Endothelial cell of umbilical vein (primary cell): ENCODE data around the gene ITSN1. TPM values are rescaled to one million over a fixed set of nuclear protein-coding genes. Genes with fewer than 3 reads are reported as not detected.

ENCODE experiments used
- BruUV-seq: library from RNA; stranded (reverse); fragments of 400-500 nt; replicated peaks from 2 replicates; lab custom pipeline; 2021; lab: Mats Ljungman, UMichigan
- CTCF ChIA-PET: fragments of 300-600, 350-600 bp; sonication (Branson Sonifier 250); formaldehyde crosslinking; loops from one replicate; lab custom pipeline; 2021; ENCODE audit warnings: antibody characterized with exemption, inconsistent platforms; lab: Charles Lee
- POLR2A ChIA-PET: fragments of 300-600, 350-600 bp; sonication (Branson Sonifier 250); formaldehyde crosslinking; loops from one replicate; lab custom pipeline; 2021; ENCODE audit warnings: antibody characterized with exemption, inconsistent platforms; lab: Charles Lee
- DNase-seq: peaks from one replicate; pipeline ENCODE4 v3.0.0-alpha.2; 2011; ENCODE audit warnings: low read depth, low spot score
- FAIRE-seq: peaks from 2 replicates; lab custom pipeline; 2011; peaks lifted over from hg19 to GRCh38; lab: Jason Lieb, UNC
- H2AFZ ChIP-seq: 2 replicates; pipeline ENCODE4 v1.6.0; 2012; ENCODE audit warnings: low read depth, low read length, control low read depth, inconsistent platforms
- H3K27ac ChIP-seq: 2 replicates; pipeline ENCODE4 v1.5.1; 2011; ENCODE audit warnings: low read depth, mild to moderate bottlenecking, control low read depth, low read length, moderate library complexity; ENCODE audit not compliant: insufficient read depth
- H3K27me3 ChIP-seq, 2 experiments: 2 replicates each; pipeline versions ENCODE4 v1.6.0 to v1.6.1; 2011; ENCODE audit warnings: low read length in 2 of 2, mixed read lengths in 1 of 2; ENCODE audit not compliant: control insufficient read depth in 2 of 2, insufficient read depth in 2 of 2
- H3K36me3 ChIP-seq, 2 experiments: 2 replicates in 1 of 2; 3 replicates in 1 of 2; pipeline ENCODE4 v1.5.1; 2011; ENCODE audit warnings: low read length in 2 of 2, mild to moderate bottlenecking in 1 of 2, moderate library complexity in 1 of 2; ENCODE audit not compliant: control insufficient read depth in 2 of 2, insufficient read depth in 2 of 2; ENCODE audit errors: extremely low read depth in 1 of 2
- H3K4me1 ChIP-seq: 3 replicates; pipeline ENCODE4 v1.5.1; 2011; ENCODE audit warnings: mild to moderate bottlenecking, low read length; ENCODE audit not compliant: control insufficient read depth, insufficient read depth; ENCODE audit errors: extremely low read depth
- H3K4me2 ChIP-seq: 2 replicates; pipeline ENCODE4 v1.6.1; 2011; ENCODE audit warnings: low read length, control low read depth, mixed read lengths; ENCODE audit not compliant: insufficient read depth
- H3K4me3 ChIP-seq, 3 experiments: fragments of 200-600 bp in 1 of 3; sonication (generic), shearing (Covaris generic) in 1 of 3; replicated peaks in 1 of 3; 2 replicates each; pipeline ENCODE4 v1.5.1; 2011 to 2016; ENCODE audit warnings: control low read depth in 3 of 3, low read length in 3 of 3, mild to moderate bottlenecking in 2 of 3, inconsistent platforms in 1 of 3, low read depth in 1 of 3, moderate library complexity in 1 of 3; ENCODE audit not compliant: insufficient read depth in 1 of 3
- H3K79me2 ChIP-seq: 2 replicates; pipeline ENCODE4 v1.6.0; 2012; ENCODE audit warnings: low read length, inconsistent platforms; ENCODE audit not compliant: control insufficient read depth, insufficient read depth
- H3K9ac ChIP-seq: replicated peaks from 2 replicates; pipeline ENCODE3; 2011; ENCODE audit warnings: low read length, control low read depth; ENCODE audit not compliant: insufficient read depth; ENCODE audit errors: extremely low read depth
- H3K9me1 ChIP-seq: replicated peaks from 3 replicates; pipeline ENCODE4 v1.6.0; 2011; ENCODE audit warnings: mild to moderate bottlenecking, low read length; ENCODE audit not compliant: control insufficient read depth, insufficient read depth; ENCODE audit errors: extremely low read depth
- H3K9me3 ChIP-seq: replicated peaks from 2 replicates; pipeline ENCODE4 v1.5.1; 2012; ENCODE audit warnings: low read length, inconsistent platforms; ENCODE audit not compliant: control insufficient read depth, insufficient read depth
- H4K20me1 ChIP-seq: replicated peaks from 2 replicates; pipeline ENCODE3; 2011; ENCODE audit warnings: mild to moderate bottlenecking, low read length; ENCODE audit not compliant: control insufficient read depth, insufficient read depth; ENCODE audit errors: extremely low read depth
- EZH2 ChIP-seq: IDR thresholded peaks from 2 replicates; pipeline ENCODE4 v1.6.1; 2012; ENCODE audit warnings: borderline replicate concordance, low read depth, mild to moderate bottlenecking, moderate library complexity, low read length, inconsistent platforms; ENCODE audit not compliant: severe bottlenecking
- FOS ChIP-seq: IDR thresholded peaks from 2 replicates; pipeline ENCODE4 v1.6.1; 2011; ENCODE audit warnings: mild to moderate bottlenecking, low read length, moderate library complexity, borderline replicate concordance; ENCODE audit not compliant: insufficient read depth
- GATA2 ChIP-seq: IDR thresholded peaks from 2 replicates; pipeline ENCODE4 v1.7.0; 2011; ENCODE audit warnings: low read depth, mild to moderate bottlenecking, moderate library complexity, mixed read lengths, low read length; ENCODE audit not compliant: insufficient read length, insufficient read depth
- JUN ChIP-seq: IDR thresholded peaks from 2 replicates; pipeline ENCODE4 v1.6.1; 2011; ENCODE audit warnings: borderline replicate concordance, low read depth; ENCODE audit not compliant: insufficient read length, insufficient read depth
- MYC ChIP-seq: IDR thresholded peaks from one replicate; pipeline ENCODE4 v1.6.1; 2011; ENCODE audit warnings: mild to moderate bottlenecking, low read depth, low read length
- POLR2A ChIP-seq: IDR thresholded peaks from 2 replicates; pipeline ENCODE4 v1.6.1; 2012; ENCODE audit warnings: low read depth, mild to moderate bottlenecking, control low read depth, low read length
- POLR2AphosphoS5 ChIP-seq: IDR thresholded peaks from 2 replicates; pipeline ENCODE4 v1.6.1; 2012; ENCODE audit warnings: low read depth, mild to moderate bottlenecking, control low read depth, low read length, moderate library complexity; ENCODE audit not compliant: insufficient read depth
- dilution Hi-C: fragments of 300-500 bp; cut with MboI; formaldehyde crosslinking; loops from one replicate; pipeline ENCODE4 v1.15.0; 2019; ENCODE audit warnings: low sequenced_read_pairs; ENCODE audit not compliant: extremely low pct_ligation_motif_present
- intact Hi-C: fragments of 100-400 bp; cut with micrococcal nuclease; formaldehyde crosslinking; loops from one replicate; pipeline ENCODE4 v1.10.0; 2022
- polyA plus RNA-seq, 4 experiments: library from polyadenylated mRNA; depleted of rRNA in 3 of 4; stranded (reverse) in 3 of 4; unstranded in 1 of 4; fragments of >200 nt; gene quantifications; 2 replicates each; pipeline versions ENCODE4 v1.2.1 to v1.2.3, GENCODE V29; 2011 to 2012; ENCODE audit warnings: missing spikeins in 1 of 4
- total RNA-seq: library from RNA; stranded (reverse); gene quantifications from 2 replicates; pipeline ENCODE4 v1.2.3, GENCODE V29; 2021
- TF ChIP-seq, protein P1 (sequence below): IDR thresholded peaks from 2 replicates; pipeline ENCODE4 v1.6.1; 2011; ENCODE audit not compliant: insufficient read depth, insufficient read length
- TF ChIP-seq, protein P2 (sequence below), 2 donors: IDR thresholded peaks; 1 replicate in 1 of 2; 2 replicates in 1 of 2; pipeline ENCODE4 v1.5.1; 2011; ENCODE audit warnings: low read length in 2 of 2, mild to moderate bottlenecking in 2 of 2, moderate library complexity in 2 of 2, control low read depth in 1 of 2, inconsistent platforms in 1 of 2, low read depth in 1 of 2; ENCODE audit not compliant: insufficient read depth in 1 of 2; ENCODE audit errors: extremely low read depth in 1 of 2

The ITSN1 gene
- total and polyA plus RNA-seq, 2 donors (not counting 3 experiments of a cell fraction or from before 2014, with no cell fraction given): 72.2 to 86.8 TPM

DNA sequence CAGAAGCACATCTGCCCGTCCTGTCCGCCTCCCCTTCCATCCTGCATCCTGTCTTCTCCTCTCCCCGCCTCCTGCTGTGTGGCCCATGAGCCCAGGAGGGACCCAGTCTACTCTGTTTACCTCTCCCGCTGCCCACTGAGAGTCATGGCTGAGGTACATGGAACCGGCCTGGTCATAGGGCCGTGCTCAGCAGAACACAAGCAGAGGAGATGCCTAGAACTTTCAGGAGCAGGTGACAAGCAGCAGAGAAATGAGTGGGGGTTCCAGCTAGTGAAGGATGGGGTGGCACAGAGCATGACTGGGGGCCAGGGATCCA is 202.5 kb downstream of the ITSN1 start:
- Histone ChIP-seq H3K4me2 (no peak overlapping the region), H3K9me3 (no peaks in the 10 kb centered on the region), H3K27me3 (no peaks in the 10 kb centered on the region), H3K4me3 (no peak overlapping the region), H3K79me2 (no peaks in the 10 kb centered on the region), H4K20me1 (no peaks in the 10 kb centered on the region), H3K4me1 (no peaks in the 10 kb centered on the region), H2AFZ (no peak overlapping the region), H3K27ac (no peak overlapping the region), H3K36me3 (no peaks in the 10 kb centered on the region), H3K9ac (no peak overlapping the region), H3K9me1 (no peaks in the 10 kb centered on the region)
- FAIRE-seq: no peak
- ChIA-PET CTCF (interaction anchor here (1.3 kb wide), 1 partner anchor 58 kb away, joined by 3 read pairs; no protein-coding TSS in a partner anchor), POLR2A (no interaction called here)
- no TSS peak for BruUV-seq
- TF ChIP-seq POLR2A (no peak), FOS (no peak), GATA2 (no peak), POLR2AphosphoS5 (no peak), EZH2 (no peak), JUN (no peak), MYC (no peak)
- TF ChIP-seq, protein P1, sequence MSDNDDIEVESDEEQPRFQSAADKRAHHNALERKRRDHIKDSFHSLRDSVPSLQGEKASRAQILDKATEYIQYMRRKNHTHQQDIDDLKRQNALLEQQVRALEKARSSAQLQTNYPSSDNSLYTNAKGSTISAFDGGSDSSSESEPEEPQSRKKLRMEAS: no peak
- TF ChIP-seq, protein P2, sequence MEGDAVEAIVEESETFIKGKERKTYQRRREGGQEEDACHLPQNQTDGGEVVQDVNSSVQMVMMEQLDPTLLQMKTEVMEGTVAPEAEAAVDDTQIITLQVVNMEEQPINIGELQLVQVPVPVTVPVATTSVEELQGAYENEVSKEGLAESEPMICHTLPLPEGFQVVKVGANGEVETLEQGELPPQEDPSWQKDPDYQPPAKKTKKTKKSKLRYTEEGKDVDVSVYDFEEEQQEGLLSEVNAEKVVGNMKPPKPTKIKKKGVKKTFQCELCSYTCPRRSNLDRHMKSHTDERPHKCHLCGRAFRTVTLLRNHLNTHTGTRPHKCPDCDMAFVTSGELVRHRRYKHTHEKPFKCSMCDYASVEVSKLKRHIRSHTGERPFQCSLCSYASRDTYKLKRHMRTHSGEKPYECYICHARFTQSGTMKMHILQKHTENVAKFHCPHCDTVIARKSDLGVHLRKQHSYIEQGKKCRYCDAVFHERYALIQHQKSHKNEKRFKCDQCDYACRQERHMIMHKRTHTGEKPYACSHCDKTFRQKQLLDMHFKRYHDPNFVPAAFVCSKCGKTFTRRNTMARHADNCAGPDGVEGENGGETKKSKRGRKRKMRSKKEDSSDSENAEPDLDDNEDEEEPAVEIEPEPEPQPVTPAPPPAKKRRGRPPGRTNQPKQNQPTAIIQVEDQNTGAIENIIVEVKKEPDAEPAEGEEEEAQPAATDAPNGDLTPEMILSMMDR (IDR thresholded peaks at IDR 0.05; ENCODE audit: extremely low read depth in 1 of 2, insufficient read depth in 1 of 2, low read depth in 1 of 2, low read length in 2 of 2): no peak
- no peak for DNase-seq
- intact Hi-C loops (no loop called here), dilution Hi-C loops (no loop called here)
